Parathyroid adenoma (tissue), 2 donors: ENCODE measurements around the gene ST6GALNAC4.

Source experiments
- H2AFZ ChIP-seq: fragments of 300-600 bp; sonication (generic); one replicate; pipeline ENCODE4 v1.7.0; 2017; ENCODE audit warnings: antibody characterized with exemption, mild to moderate bottlenecking
- H3K27ac ChIP-seq: fragments of 300-600 bp; sonication (generic); one replicate; pipeline ENCODE4 v1.7.0; 2017
- H3K27me3 ChIP-seq: fragments of 300-600 bp; sonication (generic); one replicate; pipeline ENCODE4 v1.7.0; 2017; ENCODE audit warnings: low read length; ENCODE audit not compliant: control insufficient read depth, insufficient read depth
- H3K36me3 ChIP-seq: fragments of 300-600 bp; sonication (generic); one replicate; pipeline ENCODE4 v1.7.0; 2017; ENCODE audit warnings: low read length; ENCODE audit not compliant: control insufficient read depth, insufficient read depth
- H3K4me1 ChIP-seq: fragments of 300-600 bp; sonication (generic); one replicate; pipeline ENCODE4 v1.7.0; 2017; ENCODE audit warnings: control low read depth
- H3K4me2 ChIP-seq: fragments of 300-600 bp; sonication (generic); one replicate; pipeline ENCODE4 v1.7.0; 2017; ENCODE audit warnings: low read length
- H3K4me3 ChIP-seq: fragments of 300-600 bp; sonication (generic); one replicate; pipeline ENCODE4 v1.7.0; 2017; ENCODE audit warnings: low read depth, low read length
- H3K79me2 ChIP-seq: fragments of 300-600 bp; sonication (generic); one replicate; pipeline ENCODE4 v1.7.0; 2017; ENCODE audit warnings: control low read depth
- H3K9ac ChIP-seq: fragments of 300-600 bp; sonication (generic); one replicate; pipeline ENCODE4 v1.7.0; 2017; ENCODE audit warnings: mild to moderate bottlenecking
- H3K9me3 ChIP-seq: fragments of 300-600 bp; sonication (generic); one replicate; pipeline ENCODE4 v1.7.0; 2017; ENCODE audit warnings: low read length; ENCODE audit not compliant: control insufficient read depth
- TF ChIP-seq, protein P1 (sequence below): fragments of 300-600 bp; sonication (generic); IDR thresholded peaks from one replicate; pipeline ENCODE4 v1.7.0; 2017; ENCODE audit warnings: antibody characterized with exemption, mild to moderate bottlenecking
- donor health status: primary hyperparathyroidism.

ST6GALNAC4 gene

DNA sequence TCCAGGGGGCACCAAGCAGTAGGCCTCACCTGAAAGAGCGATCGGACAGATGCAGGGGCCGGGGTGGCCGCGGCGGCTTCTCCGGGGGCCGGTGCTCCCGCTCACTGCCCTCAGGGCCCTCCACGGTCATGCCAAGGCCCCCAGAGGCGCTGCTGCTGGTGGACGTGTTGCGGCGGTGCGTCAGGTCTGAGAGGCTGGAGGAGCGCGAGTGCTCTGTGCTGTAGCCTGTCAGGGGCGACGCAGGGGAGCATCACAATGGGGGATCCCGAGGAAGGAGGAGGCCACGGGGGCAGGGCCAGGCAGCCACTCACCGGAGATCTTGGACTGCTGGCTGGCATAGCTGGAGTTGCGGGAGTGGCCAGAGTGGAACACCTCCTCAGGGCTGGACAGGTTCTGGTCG is 28.5 kb upstream of the ST6GALNAC4 start:
- Histone ChIP-seq H3K9me3 (no peaks in the 10 kb centered on the region), H3K4me2 (no peak overlapping the region), H3K27me3 (no peaks in the 10 kb centered on the region), H2AFZ (no peak overlapping the region), H3K4me1 (no peaks in the 10 kb centered on the region), H3K27ac (no peak overlapping the region), H3K36me3 (no peaks in the 10 kb centered on the region), H3K4me3 (no peak overlapping the region), H3K79me2 (peaks cover 4% of the 10 kb centered on the region), H3K9ac (no peak overlapping the region)
- TF ChIP-seq, protein P1, sequence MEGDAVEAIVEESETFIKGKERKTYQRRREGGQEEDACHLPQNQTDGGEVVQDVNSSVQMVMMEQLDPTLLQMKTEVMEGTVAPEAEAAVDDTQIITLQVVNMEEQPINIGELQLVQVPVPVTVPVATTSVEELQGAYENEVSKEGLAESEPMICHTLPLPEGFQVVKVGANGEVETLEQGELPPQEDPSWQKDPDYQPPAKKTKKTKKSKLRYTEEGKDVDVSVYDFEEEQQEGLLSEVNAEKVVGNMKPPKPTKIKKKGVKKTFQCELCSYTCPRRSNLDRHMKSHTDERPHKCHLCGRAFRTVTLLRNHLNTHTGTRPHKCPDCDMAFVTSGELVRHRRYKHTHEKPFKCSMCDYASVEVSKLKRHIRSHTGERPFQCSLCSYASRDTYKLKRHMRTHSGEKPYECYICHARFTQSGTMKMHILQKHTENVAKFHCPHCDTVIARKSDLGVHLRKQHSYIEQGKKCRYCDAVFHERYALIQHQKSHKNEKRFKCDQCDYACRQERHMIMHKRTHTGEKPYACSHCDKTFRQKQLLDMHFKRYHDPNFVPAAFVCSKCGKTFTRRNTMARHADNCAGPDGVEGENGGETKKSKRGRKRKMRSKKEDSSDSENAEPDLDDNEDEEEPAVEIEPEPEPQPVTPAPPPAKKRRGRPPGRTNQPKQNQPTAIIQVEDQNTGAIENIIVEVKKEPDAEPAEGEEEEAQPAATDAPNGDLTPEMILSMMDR = no peak

DNA sequence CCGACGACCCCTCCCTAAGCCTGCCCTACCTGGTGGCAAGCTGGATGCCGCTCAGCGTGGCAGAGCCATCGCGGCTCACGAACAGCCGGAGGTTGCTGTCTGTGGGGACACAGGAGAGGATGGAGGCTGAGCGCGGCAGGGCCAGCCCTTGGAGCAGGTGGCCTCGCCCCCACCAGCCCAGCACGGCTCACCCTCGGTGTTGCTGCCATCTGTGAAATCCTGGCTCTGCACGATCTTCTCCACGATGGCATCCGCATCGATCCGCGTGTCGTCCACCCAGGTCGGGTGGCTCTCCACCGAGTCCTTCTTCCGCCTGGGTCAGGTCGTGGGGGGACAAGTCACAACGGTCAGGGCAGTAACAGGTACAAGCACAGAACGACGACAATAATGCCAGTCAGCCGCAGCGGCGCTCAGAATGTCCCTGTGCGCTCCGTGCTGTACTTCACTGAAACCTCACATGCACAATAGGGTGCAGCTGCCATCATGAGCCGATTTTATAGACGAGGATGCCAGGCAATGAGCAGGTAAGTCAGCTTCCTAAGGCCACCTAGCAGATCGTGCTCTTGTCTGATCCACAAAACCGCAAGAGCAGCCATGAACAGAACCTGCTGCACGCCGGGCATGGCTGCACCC is 27.9 kb upstream of the ST6GALNAC4 start:
- no peaks in the 10 kb centered on the region for H3K36me3 ChIP-seq
- TF ChIP-seq, protein P1 = no peak
- H3K27me3 ChIP-seq = no peaks in the 10 kb centered on the region
- no peak overlapping the region for H2AFZ ChIP-seq
- no peak overlapping the region for H3K27ac ChIP-seq
- no peaks in the 10 kb centered on the region for H3K79me2 ChIP-seq
- H3K4me2 ChIP-seq = no peak overlapping the region
- no peak overlapping the region for H3K9ac ChIP-seq
- H3K9me3 ChIP-seq = no peaks in the 10 kb centered on the region
- no peaks in the 10 kb centered on the region for H3K4me1 ChIP-seq
- H3K4me3 ChIP-seq = no peak overlapping the region

DNA sequence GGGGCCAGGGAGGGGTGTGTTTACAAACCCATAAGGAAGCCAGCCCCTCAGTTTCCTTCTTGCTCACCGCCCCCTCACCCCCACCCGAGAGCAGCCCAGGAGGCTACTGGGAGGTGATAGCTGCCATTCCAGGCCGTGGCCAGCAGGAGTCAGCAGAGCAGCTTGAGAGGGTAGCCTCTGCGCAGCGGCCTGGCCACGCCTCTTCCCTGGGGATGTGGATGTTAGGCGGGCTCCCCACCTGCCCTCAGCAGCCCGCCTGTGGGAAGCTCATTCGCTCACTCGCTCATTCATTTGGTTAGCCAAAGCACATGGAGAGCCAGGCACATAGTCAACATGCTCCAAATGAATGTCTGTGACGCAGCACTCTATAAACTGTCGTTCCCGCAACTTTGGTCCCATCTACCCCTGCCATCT is 26.9 kb upstream of the ST6GALNAC4 start:
- Histone ChIP-seq H3K36me3 (no peaks in the 10 kb centered on the region), H3K4me1 (no peaks in the 10 kb centered on the region), H3K4me3 (no peak overlapping the region), H3K27me3 (no peaks in the 10 kb centered on the region), H3K27ac (no peak overlapping the region), H3K4me2 (no peak overlapping the region), H3K9me3 (no peaks in the 10 kb centered on the region), H2AFZ (no peak overlapping the region), H3K9ac (no peak overlapping the region), H3K79me2 (no peaks in the 10 kb centered on the region)
- TF ChIP-seq, protein P1 = peak; percentile 65

DNA sequence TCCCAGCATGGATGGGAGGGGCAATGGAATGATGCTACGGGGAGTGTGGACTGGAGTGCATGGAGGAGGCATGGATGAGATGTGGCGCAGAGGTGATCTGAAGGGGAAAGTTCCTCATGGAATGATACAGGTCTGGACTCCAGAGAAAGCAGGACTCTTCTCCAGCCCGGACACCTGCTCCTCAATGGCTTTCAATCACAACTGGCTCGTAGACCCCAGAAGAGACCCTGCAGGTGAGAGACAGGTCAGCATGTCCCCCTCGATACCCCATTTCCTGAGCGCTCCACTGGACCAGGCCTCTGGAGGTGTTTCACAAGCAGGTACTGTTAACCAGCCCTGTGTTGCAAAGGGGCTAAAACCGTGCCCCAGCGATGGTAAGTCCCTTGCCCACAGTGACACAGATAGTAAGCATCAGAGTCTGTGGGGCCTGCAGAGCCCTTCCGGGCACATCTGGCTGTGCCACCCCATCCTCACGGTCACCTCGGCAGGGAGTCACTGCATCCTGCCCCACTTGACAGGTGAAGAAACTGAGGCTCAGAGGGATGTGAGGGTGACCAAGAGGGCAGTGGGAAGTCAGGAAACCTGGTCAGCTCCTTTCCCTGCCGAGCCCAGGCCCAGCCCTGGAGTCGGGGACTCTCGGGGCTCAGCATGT is 26.3 kb upstream of the ST6GALNAC4 start:
- no peak overlapping the region for H3K27ac ChIP-seq
- H3K27me3 ChIP-seq = no peaks in the 10 kb centered on the region
- no peaks in the 10 kb centered on the region for H3K9me3 ChIP-seq
- H3K4me1 ChIP-seq = no peaks in the 10 kb centered on the region
- H2AFZ ChIP-seq = no peak overlapping the region
- no peak overlapping the region for H3K4me3 ChIP-seq
- TF ChIP-seq, protein P1 = no peak
- no peak overlapping the region for H3K9ac ChIP-seq
- H3K4me2 ChIP-seq = no peak overlapping the region
- H3K36me3 ChIP-seq = no peaks in the 10 kb centered on the region
- H3K79me2 ChIP-seq = no peaks in the 10 kb centered on the region
